Activated CD4-positive, CD25-positive, alpha-beta regulatory T cell treated with anti-CD3 and anti-CD28 coated beads, Interleukin-2, amount 50 U/mL, for 24 hours (primary cell): ENCODE results near the gene FBXW8.

Experiments used
- ATAC-seq, 2 donors: fragments of 150-1000 bp; cut with Tn5 transposase; one replicate each; pipeline ENCODE4 v1.10.0; 2021; ENCODE audit warnings: mild to moderate bottlenecking in 1 of 2, moderate library complexity in 1 of 2

The FBXW8 gene

DNA sequence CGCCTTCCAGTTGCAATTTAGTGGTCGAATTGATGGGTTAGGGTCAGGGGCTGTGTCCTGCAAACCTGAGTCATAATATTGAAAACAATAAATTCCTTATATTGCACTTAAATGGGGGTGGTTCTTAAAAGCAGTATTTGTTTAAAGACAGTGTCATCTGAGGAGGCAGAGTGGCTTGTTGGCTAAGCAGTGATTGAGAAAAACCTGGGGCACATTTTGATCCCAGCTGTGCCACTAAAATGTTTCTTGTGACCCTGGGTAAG lies 48.4 kb downstream of the FBXW8 start:
- no peak for ATAC-seq

DNA sequence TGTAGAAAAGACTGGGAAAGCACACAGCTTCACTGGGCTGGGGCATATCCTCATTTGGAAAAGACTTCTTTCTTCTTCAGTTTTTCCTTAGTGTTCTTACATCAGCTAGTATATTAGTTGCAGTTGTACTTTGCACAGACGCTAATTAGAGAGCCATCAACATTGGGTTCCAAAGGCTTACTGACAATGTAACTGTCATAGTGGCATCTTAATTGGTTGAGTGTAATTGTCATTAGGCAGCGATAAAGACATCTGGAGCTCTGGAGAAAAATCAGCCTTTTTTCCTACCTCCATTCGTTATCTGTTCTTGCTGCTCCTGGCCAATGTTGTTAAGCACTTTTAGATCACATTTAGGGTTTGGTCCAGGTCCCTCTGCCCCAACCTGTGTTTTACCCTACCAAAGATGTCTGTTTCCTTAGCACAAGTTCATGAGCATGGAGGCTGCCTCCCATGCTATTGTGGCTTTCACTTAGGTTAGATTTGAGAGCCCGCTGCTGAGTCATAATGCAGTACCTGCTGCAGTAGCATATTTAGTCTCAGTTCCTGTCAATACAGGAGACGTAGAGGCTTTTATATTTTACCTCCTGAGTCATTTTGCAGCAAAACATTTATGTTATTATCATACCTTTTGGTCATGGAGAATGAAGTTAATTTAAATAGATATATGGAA lies 49.2 kb downstream of the FBXW8 start:
- ATAC-seq = peak; percentile 97 to 99

DNA sequence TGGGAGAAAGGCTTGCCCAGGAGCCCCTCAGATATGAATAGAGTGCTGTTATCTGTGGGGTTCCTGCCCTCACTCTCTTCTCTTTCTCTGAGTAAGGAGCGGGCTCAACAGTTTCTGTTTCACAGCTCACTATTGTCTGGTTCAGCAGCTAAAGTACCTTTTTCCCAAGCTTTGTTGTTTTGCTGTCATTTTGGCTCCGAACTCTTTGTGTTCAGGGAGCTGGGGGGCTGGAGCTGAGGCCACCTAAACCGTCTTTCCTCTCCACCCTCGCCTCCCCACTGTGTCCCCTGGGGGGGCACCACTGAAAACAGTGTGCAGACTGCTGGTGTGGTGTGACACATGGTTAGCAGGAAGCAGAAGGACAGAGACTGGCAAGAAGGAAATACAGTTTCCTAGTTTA lies 51.4 kb downstream of the FBXW8 start:
- ATAC-seq = no peak

DNA sequence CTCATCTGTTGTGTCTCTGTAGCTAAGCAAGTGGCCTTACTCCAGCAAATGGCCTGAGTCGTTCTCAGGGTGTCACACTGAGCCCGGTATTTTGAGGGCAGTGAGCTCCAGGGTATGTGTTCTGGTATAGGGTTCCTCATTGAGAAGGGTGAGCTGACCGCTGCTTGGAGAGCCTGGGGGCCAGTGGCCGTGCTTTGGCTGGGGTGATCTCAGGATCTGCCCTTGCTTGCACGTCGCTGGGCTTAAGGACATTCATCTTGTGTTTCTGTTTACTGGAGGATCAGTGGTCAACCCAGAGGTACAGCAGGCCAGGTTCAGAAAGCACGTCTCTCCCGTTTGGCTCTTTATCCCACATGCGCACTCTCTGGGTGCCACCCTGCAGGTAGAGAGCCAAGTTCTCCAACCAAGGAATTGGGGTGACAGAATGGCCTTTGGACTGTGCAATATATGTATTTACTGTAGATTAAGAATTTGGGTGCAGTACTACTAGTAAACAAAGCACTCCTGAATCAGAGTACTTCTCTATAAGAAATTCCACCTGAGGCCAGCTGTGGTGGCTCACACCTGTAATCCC lies 52.1 kb downstream of the FBXW8 start:
- ATAC-seq = no peak

DNA sequence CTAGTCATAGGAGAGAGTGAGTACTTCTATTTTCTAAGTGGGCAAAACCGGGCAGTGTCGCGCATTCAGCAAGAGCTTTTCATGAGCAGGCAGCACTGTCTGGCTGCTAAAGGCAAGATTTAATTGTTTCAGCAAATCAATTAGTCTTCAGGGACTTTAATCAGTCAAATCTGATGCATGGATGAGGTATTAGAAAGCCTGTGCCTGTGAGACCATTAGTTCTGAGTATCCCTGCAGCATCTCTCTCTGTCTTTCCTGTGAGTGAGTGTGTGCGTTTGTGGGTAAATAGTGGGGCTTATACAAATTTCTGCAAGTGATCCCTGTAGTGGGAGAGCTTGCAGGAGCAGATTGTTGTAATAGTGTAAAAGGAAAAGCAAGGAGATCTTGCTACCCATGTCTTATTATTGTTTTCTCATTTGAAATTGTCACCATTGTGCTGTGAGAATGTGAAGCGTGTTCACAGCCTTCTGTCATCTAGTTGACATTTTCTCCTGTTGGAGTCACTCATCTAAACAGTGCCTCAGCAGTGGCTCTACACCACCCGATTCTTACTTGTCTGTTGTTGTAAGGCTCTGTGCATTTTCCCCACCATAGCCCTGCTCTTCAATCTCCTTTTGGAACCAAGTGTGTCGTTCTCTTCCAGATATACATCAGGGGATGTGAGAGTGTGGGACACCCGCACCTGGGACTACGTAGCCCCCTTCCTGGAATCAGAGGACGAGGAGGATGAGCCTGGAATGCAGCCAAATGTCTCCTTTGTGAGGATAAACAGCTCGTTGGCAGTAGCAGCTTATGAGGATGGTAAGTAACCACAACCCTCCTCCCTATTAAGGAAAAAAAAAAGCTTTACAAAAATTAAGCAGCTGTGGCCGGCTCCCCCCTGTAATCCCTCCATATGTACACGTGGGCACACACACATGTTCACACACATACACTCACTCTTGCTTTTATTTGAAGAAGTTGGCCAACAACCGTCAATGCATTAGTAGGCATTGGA lies 53.6 kb downstream of the FBXW8 start:
- no peak for ATAC-seq

DNA sequence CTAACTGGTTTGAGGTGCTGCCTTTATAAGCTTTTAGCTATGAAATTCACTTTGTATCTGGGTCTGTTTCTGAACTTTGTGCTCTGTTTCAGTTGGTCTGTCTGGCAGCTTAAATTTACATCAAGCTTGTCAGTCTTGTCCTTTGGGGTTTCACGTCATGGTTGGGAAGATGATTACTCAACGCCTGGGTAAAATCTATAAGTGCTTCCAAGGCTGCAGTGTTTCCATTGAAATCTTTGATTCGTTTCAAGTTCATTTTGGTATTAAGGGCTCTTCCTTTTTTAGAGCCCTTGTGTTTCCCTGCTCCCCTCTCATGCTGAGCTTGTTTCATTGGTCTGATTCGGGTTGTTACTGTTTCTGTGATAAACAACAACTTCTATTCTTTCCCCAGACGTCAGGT lies 58.2 kb downstream of the FBXW8 start:
- ATAC-seq = no peak

DNA sequence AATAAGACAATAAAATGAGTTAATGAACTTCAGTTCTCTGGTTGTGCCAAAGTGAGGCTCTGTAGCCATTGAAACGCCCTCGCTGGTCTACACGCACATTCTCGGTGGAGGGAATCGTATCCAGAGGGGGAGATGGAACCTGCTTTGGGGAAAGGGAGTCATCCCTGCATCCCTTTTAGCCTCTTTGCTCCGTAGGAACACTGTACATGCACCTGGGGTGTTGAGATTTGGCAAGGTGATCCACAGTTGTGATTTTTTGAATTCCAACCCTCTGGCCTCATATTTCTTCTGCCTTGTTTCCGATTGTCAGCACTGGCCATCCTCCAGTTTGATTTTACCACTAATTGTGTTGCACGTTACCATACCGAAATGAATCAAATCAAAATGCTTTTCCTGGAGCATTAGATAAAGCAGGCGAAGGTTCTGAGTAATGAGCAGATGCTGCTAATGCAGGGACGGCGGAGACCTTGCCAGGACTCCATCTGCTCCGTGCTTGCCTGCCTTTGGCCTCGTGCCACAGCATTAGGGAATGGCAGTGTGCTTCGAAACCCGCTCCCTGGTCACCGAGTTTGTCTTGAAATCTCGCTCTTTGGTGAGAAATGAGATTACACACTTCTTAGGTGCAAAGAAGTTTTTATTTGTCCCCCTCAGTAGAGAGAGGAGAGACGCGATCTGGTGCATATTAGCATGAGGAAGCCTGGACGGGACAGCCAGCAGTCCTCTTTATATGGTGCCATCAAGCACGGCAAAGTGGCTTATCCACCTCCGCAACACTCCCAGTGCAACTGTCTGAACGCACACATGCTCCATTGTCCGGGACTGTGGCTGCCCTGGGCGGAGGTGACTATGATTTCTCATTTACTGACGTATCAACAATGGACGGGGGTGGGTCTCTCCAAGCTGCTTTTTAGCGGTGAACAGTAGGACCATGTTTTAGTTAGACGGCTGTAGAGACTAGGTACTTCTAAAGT lies 59.1 kb downstream of the FBXW8 start:
- ATAC-seq = no peak

DNA sequence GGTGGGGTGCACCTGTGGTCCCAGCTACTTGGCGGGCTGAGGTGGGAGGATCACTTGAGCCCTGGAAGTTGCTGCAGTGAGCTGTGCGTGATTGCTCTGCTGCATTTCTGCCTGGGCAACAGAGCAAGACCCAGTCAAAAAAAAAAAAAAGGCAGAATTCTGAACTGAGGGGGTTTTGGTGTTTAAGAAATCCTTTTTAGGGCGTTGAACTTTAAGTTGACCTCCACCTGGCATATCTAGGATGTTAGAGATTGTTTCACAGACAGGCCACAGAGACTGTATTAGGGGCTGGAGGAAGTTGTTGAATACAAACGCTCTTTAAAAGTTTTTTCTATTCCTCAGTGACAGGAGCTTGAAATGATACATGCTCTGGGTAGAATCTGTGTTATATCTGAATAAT lies 60.5 kb downstream of the FBXW8 start:
- ATAC-seq = no peak

DNA sequence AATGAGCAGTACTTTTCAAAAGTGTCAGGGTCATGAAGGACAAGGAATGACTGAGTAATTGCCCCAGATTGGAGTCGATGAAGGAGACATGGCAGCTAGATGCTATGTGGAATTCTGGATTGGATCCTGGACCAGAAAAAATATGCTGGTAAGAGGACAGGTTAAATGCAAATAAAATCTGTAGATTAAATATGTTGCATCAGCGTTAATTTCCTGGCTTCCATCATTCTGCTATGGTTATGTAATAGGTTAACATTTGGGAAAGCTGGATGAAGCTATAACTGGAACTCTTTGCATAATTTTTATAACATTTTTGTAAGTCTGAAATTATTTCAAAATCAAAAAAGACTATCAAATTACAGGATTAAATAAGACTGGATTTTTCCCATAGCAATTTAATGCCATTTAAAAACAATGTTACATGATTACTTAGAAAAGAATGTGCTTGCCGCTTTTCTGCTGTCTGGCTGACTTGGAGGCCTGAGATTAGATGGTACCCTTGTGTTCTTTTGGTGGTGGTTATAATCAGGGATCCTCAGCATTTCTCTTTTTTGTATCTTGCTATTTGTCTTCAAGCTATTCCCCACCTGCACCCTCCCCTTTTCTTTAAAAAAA lies 65.1 kb downstream of the FBXW8 start:
- no peak for ATAC-seq

DNA sequence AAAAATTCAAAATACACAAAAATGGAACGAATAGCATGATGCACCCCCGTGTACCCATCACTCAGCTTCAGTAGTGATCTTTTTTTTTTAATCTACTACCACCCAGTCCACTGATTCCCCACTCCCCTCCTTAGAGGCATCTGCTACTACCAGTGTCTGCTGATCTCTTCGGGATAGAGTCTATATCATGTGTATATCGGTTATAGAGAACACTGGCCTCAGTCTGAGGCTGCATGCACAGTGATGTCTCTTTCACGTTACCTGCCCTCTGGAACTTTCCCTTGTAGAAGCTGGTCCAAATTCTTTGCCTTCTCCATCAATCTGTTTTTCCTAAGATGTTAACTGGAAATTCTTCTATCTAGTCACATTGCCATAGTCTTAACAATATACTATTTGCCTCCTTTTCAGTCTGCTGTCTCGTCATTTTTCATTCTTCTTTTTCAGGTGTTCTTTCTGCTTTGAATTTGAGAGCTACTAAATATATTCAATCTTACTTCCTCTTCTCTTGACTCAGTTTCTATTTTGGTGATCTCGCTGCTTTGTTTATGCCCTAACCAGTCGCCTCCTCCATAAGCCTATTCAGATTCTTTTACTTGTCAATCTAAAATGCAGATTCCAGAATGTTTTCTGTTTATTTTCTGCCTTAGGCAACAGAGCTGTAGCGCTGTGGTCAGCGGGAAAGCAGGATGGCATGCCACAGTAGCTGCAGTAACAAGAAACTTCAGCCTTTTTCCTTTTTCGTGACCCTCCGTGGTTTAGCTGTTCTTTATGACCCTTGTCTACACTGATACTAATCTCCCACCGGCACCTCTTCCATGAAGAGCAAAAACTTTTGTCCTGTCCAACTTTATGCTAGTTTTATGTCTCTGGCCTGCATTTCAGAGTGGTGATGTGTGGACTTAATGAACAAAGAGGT lies 67.0 kb downstream of the FBXW8 start:
- ATAC-seq = no peak

DNA sequence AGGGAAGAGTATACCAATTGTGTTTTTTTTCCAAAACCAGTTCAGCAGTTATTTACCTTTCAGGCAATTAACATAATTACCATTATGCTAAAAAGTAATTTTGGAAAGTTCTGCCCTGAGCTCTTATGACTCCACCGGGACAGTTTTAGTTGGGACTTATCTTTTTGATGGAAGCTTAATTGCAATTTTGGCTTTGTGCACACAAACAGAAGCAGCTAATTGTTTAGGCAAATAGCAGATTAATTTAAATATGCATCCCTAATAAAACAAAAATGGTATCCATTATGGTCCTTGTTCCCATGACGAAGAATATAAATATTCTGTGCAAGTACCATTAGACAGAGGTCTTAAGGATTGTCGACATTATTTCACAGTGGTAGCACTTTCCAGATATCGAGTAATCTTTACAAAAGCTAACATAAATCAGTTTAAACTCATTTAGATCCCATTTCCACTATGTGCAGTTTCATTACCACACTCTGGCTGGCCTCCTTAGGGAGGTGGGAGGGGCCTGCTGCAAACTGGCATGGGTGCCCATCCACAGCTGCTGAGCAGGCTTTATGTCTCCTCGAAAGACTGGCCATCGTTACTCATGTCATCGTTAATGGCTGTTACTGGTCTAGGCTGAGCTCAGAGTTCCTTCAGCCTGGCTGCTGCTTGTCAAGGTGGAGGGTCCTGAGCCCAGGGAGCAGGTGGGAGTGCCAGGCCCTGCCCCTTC lies 68.2 kb downstream of the FBXW8 start:
- no peak for ATAC-seq

DNA sequence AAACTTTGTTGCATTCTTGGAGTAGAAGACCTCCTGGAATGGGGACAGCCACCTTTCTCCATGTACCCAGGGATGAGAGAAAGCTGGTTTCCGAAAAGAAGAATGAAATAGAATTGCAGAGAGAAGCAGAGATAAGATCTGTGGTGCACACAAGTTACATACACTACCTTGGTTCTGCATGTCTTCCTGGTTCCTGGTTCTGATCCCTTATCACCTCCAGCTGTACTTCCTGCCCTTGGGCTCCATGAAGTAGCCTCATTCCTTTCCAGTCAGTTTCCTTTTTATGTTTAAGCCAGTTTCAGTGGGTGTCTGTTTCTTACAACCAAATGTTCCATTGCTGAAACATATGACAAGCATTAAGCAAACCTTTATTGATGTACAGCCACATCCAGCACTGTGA lies 69.3 kb downstream of the FBXW8 start:
- no peak for ATAC-seq

DNA sequence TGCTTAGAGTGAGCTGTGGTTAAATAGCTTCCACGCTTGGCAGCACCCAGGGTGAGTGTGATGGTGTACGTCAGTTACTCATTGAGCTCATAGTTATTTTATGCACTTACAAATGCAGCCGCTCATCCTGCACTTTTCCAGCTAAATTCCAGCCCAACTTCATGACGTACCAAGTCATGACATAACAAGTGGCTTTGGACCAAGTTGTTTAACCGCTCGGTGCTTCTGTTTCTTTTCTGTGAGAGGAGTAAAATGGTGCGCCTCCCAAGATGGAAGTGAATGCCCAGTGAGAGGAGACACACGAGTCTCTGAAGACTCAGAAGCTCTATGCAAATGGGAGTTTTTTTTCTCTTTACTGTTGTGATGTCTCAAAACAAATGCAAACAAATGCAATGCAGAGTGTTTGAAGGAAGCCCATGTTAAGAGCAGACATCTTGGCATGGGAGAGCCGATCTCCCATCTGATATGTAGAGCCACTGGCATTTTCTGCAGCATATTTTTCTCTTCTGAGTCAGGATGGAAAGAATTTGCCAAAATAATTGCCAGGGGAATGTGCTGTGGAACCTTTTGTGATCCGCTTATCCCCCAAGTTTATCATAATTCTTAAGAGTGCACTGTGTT lies 72.2 kb downstream of the FBXW8 start:
- no peak for ATAC-seq

DNA sequence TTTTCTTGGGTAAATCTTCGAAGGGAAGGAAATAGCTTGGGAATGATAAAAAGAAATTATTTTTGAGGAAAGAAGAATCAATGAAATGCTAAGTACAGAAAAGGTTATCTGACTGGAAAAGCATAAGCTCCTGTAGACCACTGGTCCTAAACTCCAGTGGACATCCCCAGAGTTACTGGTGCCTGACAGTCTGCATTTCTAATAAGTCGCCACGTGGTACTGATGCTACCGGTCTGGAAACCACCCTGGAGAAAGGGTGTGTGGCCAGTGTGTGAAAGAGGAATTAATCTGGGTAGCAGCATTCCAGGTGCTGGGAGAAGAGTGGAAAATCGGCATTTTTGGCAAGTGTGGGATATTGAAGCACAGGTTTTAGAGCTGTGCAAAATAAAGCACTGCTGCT lies 73.3 kb downstream of the FBXW8 start:
- ATAC-seq = no peak

DNA sequence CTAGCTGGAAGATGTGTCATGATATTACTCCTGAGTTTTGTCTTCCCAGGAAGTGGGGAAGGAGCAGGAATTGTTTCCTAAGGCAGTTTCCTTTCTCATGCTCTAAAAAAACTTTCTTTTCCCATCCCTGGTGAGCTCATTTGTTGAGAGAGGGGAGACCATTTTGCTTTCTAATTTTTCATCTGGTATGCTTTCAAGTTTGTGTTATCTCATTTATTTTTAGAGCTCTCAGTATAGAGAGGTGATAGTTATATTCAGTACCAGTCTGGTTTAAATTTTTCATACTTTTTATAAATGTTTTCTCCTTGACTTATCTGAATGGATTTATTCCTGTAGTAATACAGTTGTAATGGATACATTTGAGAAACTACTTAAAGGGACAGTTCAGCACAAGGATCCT lies 79.6 kb downstream of the FBXW8 start:
- no peak for ATAC-seq

DNA sequence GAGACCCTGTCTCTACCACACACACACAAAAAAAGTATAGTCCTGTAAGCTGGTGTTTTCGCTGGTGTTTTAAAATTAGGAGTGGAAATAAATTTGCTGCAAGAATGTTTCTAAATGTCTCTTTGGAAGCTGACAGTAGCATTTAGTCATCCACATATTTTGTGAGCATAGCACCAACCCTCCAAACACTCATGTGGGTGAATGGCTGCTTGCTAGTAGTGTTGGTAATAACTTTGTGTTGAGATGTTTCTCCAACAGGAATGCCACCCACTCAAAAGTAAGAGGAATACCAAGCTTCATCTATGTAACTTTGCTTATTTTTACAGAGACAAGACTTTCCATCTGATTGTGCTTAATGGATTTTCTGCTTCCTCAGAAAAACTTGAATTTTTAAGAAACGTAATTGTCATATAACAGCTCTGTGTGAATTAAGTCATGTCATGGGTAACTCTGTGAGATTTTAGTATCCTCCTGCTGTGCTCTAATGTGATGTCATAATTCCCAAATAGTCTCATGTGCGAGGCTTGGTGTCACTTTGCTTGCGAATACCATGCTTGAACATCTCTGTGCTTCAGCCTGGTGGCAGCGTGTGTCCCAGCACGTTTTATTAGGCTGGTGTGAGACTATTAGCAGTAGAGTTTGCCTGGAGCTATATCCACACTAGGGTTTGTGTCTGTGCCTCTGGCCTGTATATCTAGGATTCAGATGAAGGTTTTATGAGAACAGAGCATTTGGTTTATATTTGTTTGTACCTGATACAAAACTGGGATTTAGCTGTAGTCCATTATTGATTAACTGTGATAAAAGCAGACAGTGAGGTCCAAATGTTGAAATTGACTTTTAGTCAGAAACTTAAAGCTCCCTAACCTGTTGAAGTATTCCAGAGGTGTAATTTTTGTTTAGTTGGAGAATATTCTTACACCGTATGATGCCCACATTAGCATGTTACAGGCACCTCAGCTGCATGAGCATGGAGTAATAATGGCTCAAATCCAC lies 80.5 kb downstream of the FBXW8 start:
- ATAC-seq = no peak

DNA sequence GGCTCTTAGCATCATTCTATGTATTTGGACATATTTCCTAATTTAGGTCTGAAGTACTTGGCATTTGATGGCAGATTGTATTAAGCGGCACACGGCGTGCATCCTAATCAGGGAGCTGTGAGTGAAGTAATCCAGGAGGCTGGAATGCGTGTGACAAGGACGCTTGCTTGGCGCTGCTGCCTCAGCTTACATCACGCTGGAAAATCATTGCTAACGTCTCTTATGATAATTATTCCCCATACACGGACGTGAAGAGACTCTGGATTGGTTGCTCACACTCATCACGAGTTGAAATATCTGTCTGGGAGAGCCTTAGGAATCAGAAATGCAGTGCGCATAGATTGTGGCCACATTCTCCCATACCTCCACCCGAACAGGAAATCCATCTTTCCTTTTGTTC lies 85.3 kb downstream of the FBXW8 start:
- ATAC-seq = no peak

DNA sequence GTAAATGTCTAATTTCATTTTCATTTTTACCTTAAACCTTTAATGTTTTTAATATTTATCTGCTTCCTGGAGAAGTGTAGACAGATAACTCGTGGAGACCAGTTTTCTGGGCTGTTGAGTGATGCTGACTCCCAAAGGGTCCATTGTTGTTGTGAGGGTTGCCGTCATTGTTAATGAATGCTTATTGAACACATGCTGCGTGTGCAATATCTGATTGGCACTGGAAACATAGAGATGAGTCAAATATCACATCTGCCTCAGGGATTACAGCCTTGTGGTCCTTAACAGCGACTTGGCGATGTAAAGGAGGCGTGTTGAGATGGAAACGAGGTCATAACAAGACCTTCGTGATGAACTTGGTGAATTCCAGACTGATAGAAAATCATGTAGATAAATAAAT lies 85.9 kb downstream of the FBXW8 start:
- ATAC-seq = no peak

DNA sequence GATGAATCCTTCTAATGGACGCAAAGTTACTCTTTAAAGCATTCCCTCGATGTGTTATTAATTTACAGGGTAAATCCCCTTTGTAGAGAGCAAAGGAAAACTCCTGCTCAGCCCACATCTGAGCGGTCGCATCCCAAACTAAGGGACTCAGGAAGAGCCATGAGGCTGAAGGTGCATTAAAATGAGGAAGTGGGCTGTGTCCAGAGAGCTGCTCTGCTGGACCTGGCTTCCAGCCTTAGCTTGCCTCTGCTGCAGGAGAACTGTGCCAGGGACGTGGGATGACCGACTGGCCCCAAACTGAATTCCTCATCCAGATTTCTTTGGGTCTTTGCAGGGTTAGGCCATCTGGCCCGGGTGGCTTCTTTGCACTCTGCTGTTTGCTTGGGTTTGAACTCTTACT lies 88.3 kb downstream of the FBXW8 start:
- ATAC-seq = no peak
